Measurements from ENCODE around the gene CFAP46. TPM values are rescaled to one million over a fixed set of nuclear protein-coding genes. Genes with fewer than 3 reads are reported as not detected.

CFAP46 gene
- total RNA-seq, 1 experiment from 2014 or later = 1.6 TPM

GRCh38 chr10:132925614-132926013 is 16.8 kb downstream of the CFAP46 start:
- H3K27me3 ChIP-seq (ENCODE audit: control insufficient read depth, insufficient read depth, low read length) = no peaks in the 10 kb centered on the region
- no peaks in the 10 kb centered on the region for H3K9me3 ChIP-seq (ENCODE audit: control insufficient read depth, insufficient read depth, low read depth, low read length)
- ChIA-PET POLR2A (no interaction called here), CTCF (no interaction called here)
- in situ Hi-C loops (cut with HindIII; ENCODE audit: low pct_unique_long_range_greater_than_20kb, low sequenced_read_pairs) = no loop called here
- no peak for TF ChIP-seq CTCF (IDR thresholded peaks at IDR 0.05)
- no peak for TF ChIP-seq TCF7L2 (IDR thresholded peaks at IDR 0.05; ENCODE audit: low read depth, low read length)
- TF ChIP-seq REST (IDR thresholded peaks at IDR 0.05; ENCODE audit: insufficient read depth in 1 of 2, low read depth in 2 of 2, low read length in 1 of 2) = no peak
- H3K36me3 ChIP-seq (ENCODE audit: control insufficient read depth, insufficient read depth, low read length) = no peaks in the 10 kb centered on the region
- no TSS peak for BruUV-seq (replicated peaks)
- DNase-seq (ENCODE audit: low read depth, low spot score) (no peak), ATAC-seq (no peak)
- intact Hi-C loops (cut with micrococcal nuclease; ENCODE audit: unreplicated experiment) = no loop called here
- no peak overlapping the region for H3K27ac ChIP-seq (ENCODE audit: low read length)
- H3K4me3 ChIP-seq (ENCODE audit: low read depth in 2 of 2, low read length in 2 of 2) = no peak overlapping the region
- no peaks in the 10 kb centered on the region for H3K4me1 ChIP-seq (ENCODE audit: control insufficient read depth, insufficient read depth, low read length)

GRCh38 chr10:132925071-132925561 is 17.3 kb downstream of the CFAP46 start:
- BruUV-seq (replicated peaks) = no TSS peak
- ChIA-PET CTCF (no interaction called here), POLR2A (no interaction called here)
- Histone ChIP-seq H3K27ac (ENCODE audit: low read length) (no peak overlapping the region), H3K4me3 (ENCODE audit: low read depth in 2 of 2, low read length in 2 of 2) (no peak overlapping the region), H3K27me3 (ENCODE audit: control insufficient read depth, insufficient read depth, low read length) (no peaks in the 10 kb centered on the region), H3K36me3 (ENCODE audit: control insufficient read depth, insufficient read depth, low read length) (no peaks in the 10 kb centered on the region), H3K9me3 (ENCODE audit: control insufficient read depth, insufficient read depth, low read depth, low read length) (no peaks in the 10 kb centered on the region), H3K4me1 (ENCODE audit: control insufficient read depth, insufficient read depth, low read length) (no peaks in the 10 kb centered on the region)
- TF ChIP-seq POLR2AphosphoS5 (IDR thresholded peaks at IDR 0.05; ENCODE audit: low read depth, low read length) = no peak
- TF ChIP-seq REST (IDR thresholded peaks at IDR 0.05; ENCODE audit: insufficient read depth in 1 of 2, low read depth in 2 of 2, low read length in 1 of 2) = no peak
- TF ChIP-seq CTCF (IDR thresholded peaks at IDR 0.05) = no peak
- TF ChIP-seq TCF7L2 (IDR thresholded peaks at IDR 0.05; ENCODE audit: low read depth, low read length) = no peak
- no peak for TF ChIP-seq SIN3A (IDR thresholded peaks at IDR 0.05; ENCODE audit: borderline replicate concordance, insufficient read depth, low read depth, low read length)
- intact Hi-C loops (cut with micrococcal nuclease; ENCODE audit: unreplicated experiment) = no loop called here
- in situ Hi-C loops (cut with HindIII; ENCODE audit: low pct_unique_long_range_greater_than_20kb, low sequenced_read_pairs) = no loop called here
- DNase-seq (ENCODE audit: low read depth, low spot score) = no peak
- ATAC-seq = no peak

Measured in Panc1 (cell line).